NCI-H1048 (cell line): ENCODE results near the gene LRRIQ1.
"Not testable (repeated sequence)": the region's sequence is repeated elsewhere in the genome, so short reads cannot be mapped to it uniquely, and the experiment has no call there.

ENCODE experiments used
- DNase-seq: peaks from one replicate; lab custom pipeline; 2025; lab: John Stamatoyannopoulos, UW

The LRRIQ1 gene

DNA sequence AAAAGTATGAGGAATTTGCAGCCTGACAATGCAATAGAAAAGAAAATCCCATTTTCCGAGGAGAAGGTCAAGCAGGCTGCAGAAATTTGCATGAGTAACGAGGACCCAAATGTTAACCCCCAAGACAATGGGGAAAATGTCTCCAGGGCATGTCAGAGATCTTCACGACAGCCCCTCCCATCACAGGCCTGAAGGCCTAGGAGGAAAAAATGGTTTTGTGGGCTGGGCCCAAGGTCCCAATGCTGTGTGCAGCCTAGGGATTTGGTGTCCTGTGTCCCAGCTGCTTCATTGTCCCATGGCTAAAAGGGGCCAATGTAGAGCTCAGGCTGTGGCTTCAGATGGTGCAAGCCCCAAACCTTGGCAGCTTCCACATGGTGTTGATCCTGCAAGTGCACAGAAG is 167.7 kb downstream of the LRRIQ1 start:
- not testable (repeated sequence) for DNase-seq

GRCh38 chr12:85206543-85206942 is 170.4 kb downstream of the LRRIQ1 start:
- no peak for DNase-seq

DNA sequence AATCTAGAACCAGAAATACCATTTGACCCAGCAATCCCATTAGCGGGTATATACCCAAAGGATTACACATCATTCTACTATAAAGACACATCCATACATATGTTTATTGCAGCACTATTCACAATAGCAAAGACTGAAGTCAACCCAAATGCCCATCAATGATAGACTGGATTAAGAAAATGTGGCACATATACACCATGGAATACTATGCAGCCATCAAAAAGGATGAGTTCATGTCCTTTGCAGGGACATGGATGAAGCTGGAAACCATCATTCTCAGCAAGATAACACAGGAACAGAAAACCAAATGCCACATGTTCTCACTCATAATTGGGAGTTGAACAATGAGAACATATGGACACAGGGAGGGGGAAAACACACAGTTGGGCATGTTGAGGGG is 188.2 kb downstream of the LRRIQ1 start:
- not testable (repeated sequence) for DNase-seq

DNA sequence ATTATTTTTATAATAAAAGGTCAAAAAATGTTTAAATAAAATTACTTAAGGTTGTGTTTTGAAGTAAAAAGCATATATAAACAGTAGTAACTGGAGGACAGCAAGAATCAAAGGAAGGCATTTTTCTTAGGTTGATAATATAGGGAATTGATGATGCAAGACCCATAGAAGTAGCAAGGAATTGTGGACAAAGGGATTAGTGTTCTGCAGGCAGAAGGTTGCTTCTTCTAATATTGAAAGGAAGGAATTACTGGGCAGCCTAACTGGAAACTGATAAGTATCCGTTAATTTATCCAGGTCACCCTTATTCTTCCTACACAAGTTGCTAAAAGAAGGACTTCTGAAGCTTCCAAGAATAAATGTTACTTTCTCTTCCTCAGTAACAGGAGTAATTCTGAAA is 189.3 kb downstream of the LRRIQ1 start:
- no peak for DNase-seq

- DNase-seq: no peak
Measured at GRCh38 chr12:85237327-85237726, 201.2 kb downstream of the LRRIQ1 start.

GRCh38 chr12:85244561-85244960 is 208.4 kb downstream of the LRRIQ1 start:
- no peak for DNase-seq

DNA sequence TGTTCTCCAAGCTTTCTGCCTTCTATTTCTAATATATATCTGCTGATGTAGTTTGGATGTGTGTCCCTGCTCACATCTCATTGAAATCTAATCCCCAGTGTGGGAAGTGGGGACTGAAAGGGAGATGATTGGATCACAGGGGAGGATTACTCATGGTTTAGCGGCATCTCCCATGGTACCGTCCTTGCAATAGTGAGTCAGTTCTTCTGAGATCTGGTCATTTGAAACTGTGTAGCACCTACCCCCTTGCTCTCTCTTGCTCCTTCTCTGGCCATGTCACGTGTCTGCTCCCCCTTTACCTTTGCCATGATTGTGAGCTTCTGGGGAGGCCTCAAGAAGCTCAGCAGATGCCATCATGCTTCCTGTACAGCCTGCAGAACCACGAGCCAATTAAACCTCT is 217.7 kb downstream of the LRRIQ1 start:
- DNase-seq: no peak

GRCh38 chr12:85257671-85258070 is 221.5 kb downstream of the LRRIQ1 start:
- DNase-seq: no peak

DNA sequence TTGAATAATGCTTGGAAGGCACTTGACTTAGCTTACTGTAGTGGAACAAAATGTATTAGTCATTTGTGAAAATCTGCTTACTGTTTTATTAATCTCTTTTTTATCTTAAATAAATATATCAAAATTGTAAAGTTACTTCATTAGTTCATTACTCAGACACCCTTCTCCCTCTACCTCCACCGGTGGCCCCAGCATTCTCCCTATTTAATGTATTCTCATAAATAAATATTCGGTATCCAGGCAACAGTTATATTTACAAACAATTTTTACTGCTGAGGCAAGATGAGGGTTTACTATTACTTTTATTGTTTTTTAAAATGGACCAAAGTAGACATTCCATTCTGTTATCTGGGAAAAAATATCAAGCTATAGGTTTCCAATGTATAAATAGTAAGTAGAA is 224.3 kb downstream of the LRRIQ1 start:
- DNase-seq: no peak

DNA sequence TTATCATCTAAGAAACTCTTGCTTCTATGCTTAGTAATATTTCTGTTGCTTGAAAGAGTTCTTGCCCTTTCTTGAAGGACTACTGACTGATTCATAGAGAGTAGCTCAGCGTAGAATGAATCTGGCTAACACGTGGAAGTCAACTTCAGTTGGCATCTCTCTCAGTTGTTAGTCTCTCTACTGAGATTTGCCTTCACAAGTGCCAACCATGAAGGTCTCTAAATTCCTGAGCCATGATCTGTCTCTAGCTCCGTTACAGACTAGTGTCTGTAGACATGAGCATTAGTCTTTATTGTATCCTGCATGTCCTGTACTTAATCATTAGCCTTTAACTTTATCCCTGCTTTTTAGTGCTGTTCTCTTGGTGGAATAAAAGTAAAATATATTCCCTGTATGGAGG is 224.7 kb downstream of the LRRIQ1 start:
- DNase-seq: no peak

DNA sequence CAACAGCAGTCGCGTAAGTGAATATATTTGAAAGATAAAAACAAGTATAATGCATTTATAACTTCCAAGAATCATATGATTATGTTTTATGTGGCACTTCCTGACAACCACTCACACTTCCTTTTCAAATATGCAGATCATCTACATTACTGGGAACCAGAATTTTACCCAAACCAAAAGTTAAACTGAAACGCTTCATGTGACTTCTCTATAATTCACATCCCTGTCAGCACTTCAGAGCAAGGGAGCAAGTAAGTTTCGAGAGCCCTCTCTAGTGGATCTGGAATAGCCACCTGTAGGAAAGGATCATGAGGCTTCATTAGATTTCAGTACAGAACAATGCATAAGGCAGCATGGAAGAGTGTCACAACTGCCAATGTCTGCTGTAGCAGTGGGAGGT is 230.2 kb downstream of the LRRIQ1 start:
- DNase-seq: no peak

DNA sequence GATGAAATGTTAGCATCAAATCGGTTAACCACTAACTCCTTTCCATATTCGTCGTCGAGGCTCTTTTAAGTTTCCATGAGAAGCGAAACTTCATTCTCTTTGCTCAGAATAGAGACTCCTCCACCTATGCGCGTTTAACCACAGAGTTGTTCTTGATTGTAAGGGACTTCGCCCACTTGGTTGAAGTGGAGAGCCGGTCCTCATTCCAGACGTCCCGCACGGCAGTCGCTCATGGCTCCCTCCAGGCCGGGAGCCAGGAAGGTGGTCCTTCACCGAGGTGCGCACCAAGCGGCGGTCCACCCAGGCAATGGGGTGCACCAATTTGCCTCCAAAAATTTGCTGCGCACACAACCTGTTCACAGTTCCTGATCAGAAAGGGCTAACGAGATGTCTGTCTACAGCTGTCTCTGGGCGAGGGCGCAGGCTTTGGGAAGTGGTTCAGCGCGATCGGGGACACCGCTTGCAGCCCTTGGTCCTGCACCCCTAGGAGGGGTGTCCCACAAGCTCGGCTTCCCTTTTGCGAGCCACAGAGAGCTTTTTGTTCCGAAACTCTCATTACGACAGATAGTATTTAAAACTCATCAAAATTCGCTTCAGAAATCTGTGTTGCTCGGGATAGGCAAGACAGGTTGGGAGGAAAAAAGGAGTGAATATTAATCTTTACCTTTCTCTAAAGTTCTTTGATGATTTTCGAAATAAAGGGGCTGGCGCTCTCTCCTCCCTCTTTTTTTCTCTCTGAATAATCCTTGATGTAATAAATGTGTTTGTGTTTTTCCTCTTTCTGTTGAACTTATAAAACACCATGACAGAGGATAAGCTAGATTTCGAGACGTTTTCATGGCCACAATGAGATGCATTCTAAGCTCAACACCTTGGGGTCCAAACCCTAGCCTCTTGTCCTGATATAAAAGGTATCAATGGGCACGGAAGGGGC is 237.5 kb downstream of the LRRIQ1 start:
- no peak for DNase-seq

DNA sequence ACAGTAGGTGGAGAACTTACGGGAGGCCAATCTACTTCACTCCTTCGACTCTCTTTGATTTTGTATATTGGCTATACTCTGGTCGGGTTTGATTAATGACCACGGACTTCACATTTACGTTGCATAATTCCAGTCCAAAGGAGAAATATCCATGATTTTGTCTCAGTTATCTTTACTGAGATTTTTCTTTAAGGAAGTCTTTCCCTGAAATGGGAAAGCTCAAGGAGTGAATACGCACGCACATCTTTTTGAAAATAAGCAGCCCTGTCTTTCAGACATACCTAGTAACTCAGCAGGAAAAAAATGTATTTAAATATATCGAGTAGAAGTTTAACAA is 238.1 kb downstream of the LRRIQ1 start:
- no peak for DNase-seq

GRCh38 chr12:85275374-85275773 is 239.2 kb downstream of the LRRIQ1 start:
- DNase-seq: no peak

GRCh38 chr12:85277191-85277590 is 241.0 kb downstream of the LRRIQ1 start:
- DNase-seq: no peak

DNA sequence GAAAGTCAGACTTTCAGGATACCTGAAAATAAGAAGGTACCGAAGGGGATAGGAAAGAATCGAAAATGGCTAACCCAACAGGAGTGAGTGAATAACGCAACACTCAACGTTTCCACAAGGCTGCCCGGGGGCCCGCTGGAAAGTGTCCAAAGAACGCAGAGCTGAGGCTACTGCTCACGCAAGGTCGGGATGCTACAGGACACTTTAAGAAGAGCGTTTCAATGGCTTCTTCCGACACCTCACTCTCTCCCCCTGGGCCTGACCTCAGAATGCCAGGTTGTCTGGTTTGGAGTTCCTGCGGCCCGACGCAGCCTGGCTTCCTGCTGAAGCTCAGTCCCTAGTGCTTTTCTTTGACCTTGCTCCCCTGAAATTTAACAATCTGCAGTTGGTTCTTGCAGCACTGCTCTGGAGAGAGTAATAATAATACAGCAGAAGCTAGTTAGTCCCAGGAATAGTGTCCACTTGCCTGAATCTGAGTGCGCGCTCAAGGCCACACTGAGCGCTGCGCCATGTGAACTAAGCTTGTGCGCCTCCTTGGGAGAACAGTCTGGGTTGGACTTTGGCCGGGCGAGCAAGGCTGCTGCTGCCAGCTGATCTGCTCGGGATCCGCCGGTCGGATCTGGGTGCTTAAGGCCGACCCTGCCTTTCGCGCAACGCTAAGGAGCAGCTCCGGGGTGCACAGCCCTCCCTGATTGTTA is 241.9 kb downstream of the LRRIQ1 start:
- no peak for DNase-seq

DNA sequence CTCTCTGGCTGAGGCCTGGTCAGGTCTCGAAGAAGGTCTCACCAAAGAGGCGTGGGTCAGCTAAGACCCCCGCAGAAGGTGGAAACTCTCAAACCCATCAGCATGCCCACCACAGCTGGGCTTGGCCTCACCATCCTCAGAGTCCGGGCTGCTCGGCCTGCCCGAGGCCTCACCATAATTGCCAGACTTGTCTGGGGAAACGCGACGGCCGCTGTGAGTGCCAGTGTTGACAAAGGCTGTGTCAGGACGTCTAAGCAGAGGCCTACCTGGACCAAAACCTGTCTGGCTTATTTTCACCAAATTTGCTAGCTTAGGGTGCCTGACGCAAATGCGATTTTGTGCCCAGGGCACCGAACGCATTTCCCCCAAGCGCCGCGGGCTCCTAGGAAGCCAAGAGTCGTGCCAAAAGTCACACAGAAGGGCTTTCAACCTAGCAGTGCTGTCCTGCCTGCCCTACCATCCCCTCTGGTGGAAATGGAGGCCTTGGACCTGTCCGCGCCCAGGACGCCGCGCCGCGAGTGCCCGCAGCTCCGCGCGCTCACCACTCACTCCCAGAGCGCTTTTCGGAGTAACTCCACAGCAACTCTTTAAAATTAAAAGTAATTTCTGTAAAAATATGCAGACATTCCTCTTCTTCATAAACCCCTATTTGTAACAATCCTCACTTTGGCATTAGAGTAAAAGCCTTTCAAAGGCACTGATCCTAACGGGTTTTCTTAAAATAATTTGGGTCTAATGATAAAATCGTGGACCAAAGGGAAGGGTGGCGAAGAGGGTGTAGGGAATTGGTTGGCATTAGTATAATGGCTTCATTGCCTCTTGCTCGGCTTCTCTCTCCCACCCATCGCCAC is 242.7 kb downstream of the LRRIQ1 start:
- no peak for DNase-seq

DNA sequence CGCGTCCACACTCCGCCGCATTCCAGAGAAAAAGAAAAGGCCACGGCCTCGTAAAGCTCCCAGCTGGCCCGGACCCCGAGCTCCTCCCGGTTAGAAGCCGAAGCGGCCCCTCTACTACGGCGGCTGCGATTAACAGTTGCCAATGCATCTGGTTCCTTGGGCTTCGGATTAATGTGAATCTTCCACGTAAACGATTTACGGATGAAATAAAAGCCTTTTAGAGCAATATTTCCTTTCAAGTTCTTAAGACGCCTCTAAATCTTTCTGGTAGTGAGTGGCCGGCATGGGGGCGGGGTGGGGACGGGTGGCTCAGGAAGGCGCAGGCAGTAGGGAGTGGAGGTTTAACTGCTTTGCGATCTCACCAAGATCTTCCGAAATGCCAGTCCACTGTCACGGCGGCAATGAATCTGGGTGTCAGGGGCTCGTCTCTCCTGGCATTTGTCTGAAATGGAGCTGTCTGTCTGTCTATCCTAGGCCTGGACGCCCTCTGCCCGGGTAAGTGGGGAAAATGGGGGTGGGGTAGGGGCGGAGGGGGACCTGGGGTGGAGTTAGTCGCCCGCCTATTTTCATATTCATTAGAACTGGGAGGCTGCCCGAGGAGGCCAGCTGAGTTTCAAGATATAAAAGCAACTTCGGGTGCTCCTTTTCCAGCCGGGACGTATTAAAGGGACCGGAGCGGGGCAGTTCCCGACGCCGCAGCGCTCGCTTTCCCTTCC is 243.5 kb downstream of the LRRIQ1 start:
- no peak for DNase-seq

GRCh38 chr12:85280165-85280983 is 244.2 kb downstream of the LRRIQ1 start, which contains the start of gene ALX1:
Gene ALX1, plus strand, starts transcription at chr12:85280220. Its CDS starts 42 bp downstream, at chr12:85280262.
- no peak for DNase-seq

GRCh38 chr12:85280984-85281630 is 245.0 kb downstream of the LRRIQ1 start:
- no peak for DNase-seq
